A549 treated with RU486 at 1 μM for 4 hours (cell line): ENCODE measurements around the gene LAIR1. TPM values are rescaled to one million over a fixed set of nuclear protein-coding genes. Genes with fewer than 3 reads are reported as not detected.

ENCODE experiments used
- total RNA-seq: library from RNA; stranded (reverse); fragments of 200-300 nt; extraction: Qiagen RNA extraction; gene quantifications from 5 replicates; pipeline ENCODE4 v1.2.3, GENCODE V29; 2022; ENCODE audit warnings: low read depth

The LAIR1 gene, protein sequence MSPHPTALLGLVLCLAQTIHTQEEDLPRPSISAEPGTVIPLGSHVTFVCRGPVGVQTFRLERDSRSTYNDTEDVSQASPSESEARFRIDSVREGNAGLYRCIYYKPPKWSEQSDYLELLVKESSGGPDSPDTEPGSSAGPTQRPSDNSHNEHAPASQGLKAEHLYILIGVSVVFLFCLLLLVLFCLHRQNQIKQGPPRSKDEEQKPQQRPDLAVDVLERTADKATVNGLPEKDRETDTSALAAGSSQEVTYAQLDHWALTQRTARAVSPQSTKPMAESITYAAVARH
- not detected in 5 replicates for total RNA-seq

DNA sequence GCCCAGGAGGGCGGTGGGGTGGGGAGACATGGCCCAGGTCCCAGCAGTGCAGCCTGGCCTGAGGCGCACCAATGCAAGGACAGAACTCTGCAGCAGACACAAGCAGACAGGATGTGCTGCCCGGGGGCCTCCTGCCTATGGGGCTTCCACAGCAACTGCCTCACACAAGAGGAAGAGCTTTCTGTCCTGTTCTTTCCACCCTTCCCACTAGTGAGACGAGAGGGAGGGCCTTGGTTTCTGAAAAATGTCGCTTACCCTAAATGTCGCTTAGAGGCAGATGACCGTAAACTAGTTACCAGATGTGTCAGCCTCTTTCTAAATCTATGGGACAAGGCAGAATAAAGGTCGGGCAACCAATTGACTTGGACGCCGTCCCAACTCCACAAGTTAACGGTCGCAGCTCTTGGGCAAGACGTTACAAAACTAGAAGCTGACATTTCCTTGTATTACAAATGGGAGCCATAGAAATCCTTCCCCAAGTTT, at the start of gene LAIR1:
Gene LAIR1 (minus strand): TSS at position 157 of the 483 bp plus-strand sequence. CDS start 127 bp downstream, at position 30.

DNA sequence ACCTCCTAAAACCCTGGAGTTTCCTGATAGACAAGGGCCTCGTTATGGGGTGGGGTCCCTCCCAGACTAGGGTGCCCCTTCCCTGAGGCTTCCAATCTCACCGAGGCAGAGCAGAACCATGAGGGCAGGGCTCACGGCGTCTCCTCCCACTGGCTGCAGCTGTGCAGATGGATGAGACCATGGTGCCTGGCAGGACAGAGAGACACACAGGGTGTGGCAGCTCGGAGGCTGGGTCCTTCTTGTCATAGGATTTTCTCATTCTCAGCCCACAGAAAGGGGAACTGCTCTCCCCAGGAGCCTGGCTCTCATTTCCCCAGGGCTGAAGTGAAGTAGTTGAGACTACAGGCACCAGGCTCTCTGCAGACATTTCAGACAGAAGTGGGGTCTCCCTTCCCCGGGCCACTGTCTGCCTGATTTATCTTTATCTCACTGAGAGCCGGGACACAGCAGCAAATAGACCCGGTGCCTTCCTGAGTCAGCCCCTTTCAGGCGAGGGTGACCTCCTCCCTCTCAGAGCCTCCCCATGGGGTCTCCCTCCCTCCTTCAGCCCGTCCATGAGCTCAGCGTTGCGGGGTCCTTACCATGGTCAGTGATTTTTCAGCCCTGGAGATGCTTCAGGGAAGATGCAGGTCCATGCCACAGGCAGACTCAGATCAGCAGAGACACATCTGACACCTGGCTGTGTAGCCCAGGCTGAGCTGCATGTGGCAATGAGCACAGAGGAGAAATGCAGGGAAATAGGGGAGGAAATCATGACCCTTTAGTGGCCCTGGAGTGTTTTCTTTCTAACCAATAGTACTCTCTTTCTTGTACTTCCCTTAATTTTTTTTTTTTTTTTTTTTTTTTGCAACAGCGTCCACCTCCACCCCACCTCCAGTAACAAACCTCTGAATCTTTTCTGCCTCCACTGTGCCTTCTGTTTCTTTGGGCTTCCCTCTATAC, 52.0 kb downstream of the LAIR1 start, which contains the start of gene LILRA5:
Gene LILRA5 (minus strand): TSS at position 731 of the 942 bp plus-strand sequence. CDS start 147 bp downstream, at position 584.

Other genes starting within 250 kb of the LAIR1 start
- gene TFPT, start 249.3 kb downstream of the LAIR1 start, total RNA-seq: 21.4 to 26.1 TPM (median 22.6 TPM) in 5 replicates
- 105 to 129 TPM (median 117 TPM) in 5 replicates for gene PRPF31, start 249.2 kb downstream of the LAIR1 start, total RNA-seq
- gene CNOT3, start 227.2 kb downstream of the LAIR1 start, total RNA-seq: 57.2 to 72.3 TPM (median 69.3 TPM) in 5 replicates
- 8.1 to 10.5 TPM (median 8.3 TPM) in 5 replicates for gene LENG1, start 205.2 kb downstream of the LAIR1 start, total RNA-seq
- gene TMC4, start 191.8 kb downstream of the LAIR1 start, total RNA-seq: 0.98 to 2.3 TPM (median 1.2 TPM) in 5 replicates
- 117 to 173 TPM (median 146 TPM) in 5 replicates for gene MBOAT7, start 175.4 kb downstream of the LAIR1 start, total RNA-seq
- gene TSEN34, start 173.6 kb downstream of the LAIR1 start, total RNA-seq: 81.1 to 135 TPM (median 123 TPM) in 5 replicates
- 2,109 to 2,638 TPM (median 2,211 TPM) in 5 replicates for gene RPS9, start 164.1 kb downstream of the LAIR1 start, total RNA-seq
- gene LILRB3, start 141.9 kb downstream of the LAIR1 start, total RNA-seq: 0.16 to 0.28 TPM in 2 of 5 replicates, not detected in the others
- gene LILRA6, start 122.1 kb downstream of the LAIR1 start, total RNA-seq: not detected in 5 replicates
- gene LILRB5, start 107.7 kb downstream of the LAIR1 start, total RNA-seq: 0.02 TPM in 1 of 5 replicates, not detected in the others
- gene LILRB2, start 83.8 kb downstream of the LAIR1 start, total RNA-seq: 0.03 to 0.28 TPM in 2 of 5 replicates, not detected in the others
- gene LILRA5, start 51.8 kb downstream of the LAIR1 start, total RNA-seq: not detected in 5 replicates
- not detected in 5 replicates for gene LILRA4, start 25.8 kb downstream of the LAIR1 start, total RNA-seq
- gene TTYH1, start 50.5 kb upstream of the LAIR1 start, total RNA-seq: 0.28 to 0.31 TPM in 2 of 5 replicates, not detected in the others
- 62.1 to 135 TPM (median 115 TPM) in 5 replicates for gene LENG8, start 84.3 kb upstream of the LAIR1 start, total RNA-seq
- gene LENG9, start 98.8 kb upstream of the LAIR1 start, total RNA-seq: 4.4 to 8.1 TPM (median 7.3 TPM) in 5 replicates
- gene CDC42EP5, start 108.4 kb upstream of the LAIR1 start, total RNA-seq: 0.51 TPM in 1 of 5 replicates, not detected in the others
- not detected in 5 replicates for gene LAIR2, start 137.9 kb upstream of the LAIR1 start, total RNA-seq
- not detected in 5 replicates for gene LILRA2, start 208.9 kb upstream of the LAIR1 start, total RNA-seq
- gene LILRA1, start 228.7 kb upstream of the LAIR1 start, total RNA-seq: not detected in 5 replicates